Hepatocyte (in vitro differentiated cells): Measurements from ENCODE around the gene ACOXL. TPM values are rescaled to one million over a fixed set of nuclear protein-coding genes. Genes with fewer than 3 reads are reported as not detected.

Experiments used
- DNase-seq: peaks from one replicate; pipeline ENCODE4 v3.0.0-alpha.2; 2016; ENCODE audit warnings: low spot score
- H2AFZ ChIP-seq: fragments of 200-600 bp; sonication (generic); 2 replicates; pipeline ENCODE4 v1.6.0; 2016; ENCODE audit warnings: antibody characterized with exemption, mild to moderate bottlenecking
- H3K27ac ChIP-seq: fragments of 200-600 bp; sonication (generic); 2 replicates; pipeline ENCODE4 v1.5.1; 2016; ENCODE audit warnings: mild to moderate bottlenecking
- H3K27me3 ChIP-seq: fragments of 200-600 bp; sonication (generic); 2 replicates; pipeline ENCODE4 v1.6.1; 2016
- H3K36me3 ChIP-seq: fragments of 200-600 bp; sonication (generic); replicated peaks from 2 replicates; pipeline ENCODE4 v1.5.1; 2016; ENCODE audit warnings: low read depth; ENCODE audit not compliant: insufficient read depth
- H3K4me1 ChIP-seq: fragments of 200-600 bp; sonication (generic); 2 replicates; pipeline ENCODE4 v1.5.1; 2016; ENCODE audit warnings: mild to moderate bottlenecking, moderate library complexity; ENCODE audit not compliant: insufficient read depth
- H3K4me2 ChIP-seq: fragments of 200-600 bp; sonication (generic); 2 replicates; pipeline ENCODE4 v1.6.0; 2016
- H3K4me3 ChIP-seq: fragments of 200-600 bp; sonication (generic); 2 replicates; pipeline ENCODE4 v1.5.1; 2016; ENCODE audit warnings: mild to moderate bottlenecking
- H3K79me2 ChIP-seq: fragments of 200-600 bp; sonication (generic); 2 replicates; pipeline ENCODE4 v1.6.0; 2017; ENCODE audit warnings: mild to moderate bottlenecking
- H3K9me2 ChIP-seq: fragments of 200-600 bp; sonication (generic); replicated peaks from 2 replicates; pipeline ENCODE4 v1.6.0; 2017; ENCODE audit warnings: mild to moderate bottlenecking; ENCODE audit not compliant: insufficient read depth
- H3K9me3 ChIP-seq: fragments of 200-600 bp; sonication (generic); 2 replicates; pipeline ENCODE4 v1.5.1; 2016; ENCODE audit warnings: low read depth, mild to moderate bottlenecking
- H4K20me1 ChIP-seq: fragments of 200-600 bp; sonication (generic); 2 replicates; pipeline ENCODE4 v1.6.0; 2016; ENCODE audit warnings: mild to moderate bottlenecking; ENCODE audit not compliant: insufficient read depth, poor library complexity, severe bottlenecking
- EZH2 ChIP-seq: fragments of 200-600 bp; sonication (generic); IDR thresholded peaks from 2 replicates; pipeline ENCODE4 v1.6.1; 2016; ENCODE audit warnings: antibody characterized with exemption, mild to moderate bottlenecking, borderline replicate concordance
- EZH2phosphoT487 ChIP-seq: fragments of 200-600 bp; sonication (generic); IDR thresholded peaks from one replicate; pipeline ENCODE4 v1.6.1; 2018; ENCODE audit warnings: antibody characterized with exemption, mild to moderate bottlenecking, low read depth, moderate library complexity; ENCODE audit not compliant: unreplicated experiment, severe bottlenecking
- WGBS: methylation state at CpG from one replicate; pipeline ENCODE4 v1.1.6; 2016; ENCODE audit warnings: low lambda C conversion rate; ENCODE audit errors: missing lambda C conversion rate; 5-methylcytosine and 5-hydroxymethylcytosine counted together
- polyA plus RNA-seq: library from polyadenylated mRNA; unstranded; fragments of >200 nt; fragmentation: Nextera tagmentation; extraction: Ambion mirVana; gene quantifications from 2 replicates; pipeline ENCODE4 v1.2.1, GENCODE V29; 2016
- total RNA-seq: library from RNA; depleted of rRNA; stranded (reverse); fragments of >200 nt; gene quantifications from 2 replicates; pipeline ENCODE4 v1.2.3, GENCODE V29; 2014
- TF ChIP-seq, protein P1 (sequence below): fragments of 200-600 bp; sonication (generic); IDR thresholded peaks from 2 replicates; pipeline ENCODE4 v1.5.1; 2016; ENCODE audit warnings: antibody characterized with exemption, mild to moderate bottlenecking; ENCODE audit not compliant: poor library complexity

The ACOXL gene
- total and polyA plus RNA-seq, 2 experiments from 2014 or later: 0.23 to 1.1 TPM

DNA sequence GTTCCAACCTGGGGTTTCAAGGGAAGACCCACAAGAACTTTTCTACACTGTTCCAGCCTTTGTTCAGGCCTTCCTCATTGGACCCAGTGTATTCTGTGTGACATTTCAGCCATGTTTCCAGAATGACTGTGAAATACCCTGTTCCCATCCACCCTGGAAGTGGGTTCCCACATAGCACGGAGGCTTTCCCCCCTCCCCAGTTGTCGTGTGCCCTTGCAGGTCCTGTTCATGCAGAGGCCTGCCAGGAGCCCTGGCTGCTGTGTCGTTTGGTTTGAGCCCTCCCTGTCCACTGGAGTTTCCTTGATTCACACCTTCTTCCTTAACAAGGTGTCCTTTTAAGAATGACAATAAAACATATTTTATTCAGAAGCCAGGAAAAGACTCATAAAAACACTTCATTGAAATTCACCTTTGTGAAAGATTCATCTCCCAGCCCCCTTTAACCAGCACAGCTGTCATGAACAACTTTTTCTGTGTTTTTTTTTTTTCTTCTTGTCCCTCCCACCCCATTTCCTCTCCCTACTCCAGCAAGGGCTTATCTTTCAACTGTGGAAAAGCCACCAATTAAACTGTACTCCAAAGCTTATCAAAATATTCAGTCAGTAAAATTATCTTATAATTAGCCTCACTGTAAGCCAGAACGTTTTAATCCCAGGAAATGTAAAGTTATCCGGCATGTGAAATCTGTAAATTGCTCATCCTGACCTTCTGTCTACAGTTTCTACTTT is 106.4 kb downstream of the ACOXL start:
- Histone ChIP-seq H3K36me3 (no peaks in the 10 kb centered on the region), H2AFZ (no peak overlapping the region), H3K9me2 (no peaks in the 10 kb centered on the region), H3K4me1 (no peaks in the 10 kb centered on the region), H4K20me1 (no peaks in the 10 kb centered on the region), H3K27ac (no peak overlapping the region), H3K27me3 (peaks cover 9% of the 10 kb centered on the region), H3K4me3 (no peak overlapping the region), H3K79me2 (no peaks in the 10 kb centered on the region), H3K4me2 (no peak overlapping the region), H3K9me3 (no peaks in the 10 kb centered on the region)
- no peak for TF ChIP-seq EZH2
- 61% methylated on average over 5 of the region's 5 CpGs for WGBS
- DNase-seq: no peak

DNA sequence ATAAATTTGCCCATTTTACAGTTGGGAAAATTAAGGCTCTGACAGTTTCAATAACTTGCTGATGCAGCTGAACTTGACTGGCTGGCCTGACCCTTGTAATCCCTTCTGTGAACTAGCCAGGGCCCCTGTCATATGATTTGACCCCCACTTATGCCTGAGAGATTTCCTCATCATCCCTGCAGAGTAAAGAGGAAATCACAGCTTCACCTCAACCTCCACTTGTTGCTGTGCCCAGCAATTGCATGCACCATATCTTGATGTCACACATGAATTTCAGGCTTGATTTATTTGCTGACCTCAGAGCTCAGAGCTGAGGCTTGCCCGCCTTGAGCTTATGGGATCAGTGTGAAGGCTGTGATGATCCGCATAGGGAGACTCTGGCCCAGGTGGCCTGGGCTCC is 108.1 kb downstream of the ACOXL start:
- Histone ChIP-seq H3K4me2 (no peak overlapping the region), H2AFZ (no peak overlapping the region), H3K79me2 (no peaks in the 10 kb centered on the region), H3K27ac (no peak overlapping the region), H3K9me3 (no peaks in the 10 kb centered on the region), H3K4me3 (no peak overlapping the region), H3K4me1 (no peaks in the 10 kb centered on the region), H4K20me1 (no peaks in the 10 kb centered on the region), H3K27me3 (no peaks in the 10 kb centered on the region), H3K36me3 (no peaks in the 10 kb centered on the region), H3K9me2 (no peaks in the 10 kb centered on the region)
- 68% methylated on average over 2 of the region's 2 CpGs for WGBS
- no peak for DNase-seq
- TF ChIP-seq EZH2 (no peak), EZH2phosphoT487 (no peak)
- TF ChIP-seq, protein P1, sequence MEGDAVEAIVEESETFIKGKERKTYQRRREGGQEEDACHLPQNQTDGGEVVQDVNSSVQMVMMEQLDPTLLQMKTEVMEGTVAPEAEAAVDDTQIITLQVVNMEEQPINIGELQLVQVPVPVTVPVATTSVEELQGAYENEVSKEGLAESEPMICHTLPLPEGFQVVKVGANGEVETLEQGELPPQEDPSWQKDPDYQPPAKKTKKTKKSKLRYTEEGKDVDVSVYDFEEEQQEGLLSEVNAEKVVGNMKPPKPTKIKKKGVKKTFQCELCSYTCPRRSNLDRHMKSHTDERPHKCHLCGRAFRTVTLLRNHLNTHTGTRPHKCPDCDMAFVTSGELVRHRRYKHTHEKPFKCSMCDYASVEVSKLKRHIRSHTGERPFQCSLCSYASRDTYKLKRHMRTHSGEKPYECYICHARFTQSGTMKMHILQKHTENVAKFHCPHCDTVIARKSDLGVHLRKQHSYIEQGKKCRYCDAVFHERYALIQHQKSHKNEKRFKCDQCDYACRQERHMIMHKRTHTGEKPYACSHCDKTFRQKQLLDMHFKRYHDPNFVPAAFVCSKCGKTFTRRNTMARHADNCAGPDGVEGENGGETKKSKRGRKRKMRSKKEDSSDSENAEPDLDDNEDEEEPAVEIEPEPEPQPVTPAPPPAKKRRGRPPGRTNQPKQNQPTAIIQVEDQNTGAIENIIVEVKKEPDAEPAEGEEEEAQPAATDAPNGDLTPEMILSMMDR: no peak

DNA sequence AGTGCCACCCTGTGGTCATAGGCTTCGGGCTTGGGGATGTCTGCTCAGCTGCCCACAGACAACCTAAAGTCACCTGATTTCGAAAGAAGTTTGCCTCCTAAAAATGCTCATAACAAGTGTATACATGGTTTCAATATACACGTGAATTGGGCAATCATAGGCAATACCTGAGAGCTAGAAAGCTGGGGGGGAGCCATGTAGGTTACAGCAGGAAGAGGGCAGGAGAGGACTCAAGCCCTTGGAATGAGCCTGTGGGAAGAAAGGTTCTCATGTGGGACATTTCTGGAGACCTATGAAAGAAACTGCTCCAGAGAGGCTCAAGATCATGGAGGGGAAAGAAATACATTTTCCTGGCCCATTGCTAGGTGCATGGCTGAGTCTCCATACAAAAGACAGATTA is 109.7 kb downstream of the ACOXL start:
- 78% methylated on average over 3 of the region's 3 CpGs for WGBS
- Histone ChIP-seq H3K79me2 (no peaks in the 10 kb centered on the region), H3K27ac (no peak overlapping the region), H3K9me3 (no peaks in the 10 kb centered on the region), H4K20me1 (no peaks in the 10 kb centered on the region), H3K27me3 (no peaks in the 10 kb centered on the region), H3K4me3 (no peak overlapping the region), H3K36me3 (no peaks in the 10 kb centered on the region), H3K9me2 (no peaks in the 10 kb centered on the region), H3K4me1 (no peaks in the 10 kb centered on the region), H2AFZ (no peak overlapping the region), H3K4me2 (no peak overlapping the region)
- TF ChIP-seq, protein P1: no peak
- TF ChIP-seq EZH2 (no peak), EZH2phosphoT487 (no peak)
- DNase-seq: no peak

DNA sequence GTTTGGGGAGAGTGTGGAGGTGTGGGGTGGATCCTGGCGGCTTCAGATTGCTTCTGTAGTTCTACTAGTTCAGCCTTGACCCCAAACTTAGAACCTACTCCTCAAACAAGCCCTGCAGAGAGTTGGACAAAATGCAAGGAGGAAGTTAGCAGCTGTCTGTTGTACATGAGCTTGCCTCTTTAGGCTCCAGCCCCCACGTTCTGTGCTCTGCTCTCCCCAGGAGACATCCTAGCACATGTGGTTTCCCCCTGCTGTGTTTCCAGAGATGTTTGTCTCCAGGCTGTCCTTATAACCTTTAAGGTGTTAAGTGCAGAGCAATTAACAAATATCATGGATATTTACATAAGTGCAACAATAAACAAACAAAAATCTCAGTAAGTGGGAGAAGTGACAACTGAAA is 111.1 kb downstream of the ACOXL start:
- 62% methylated on average over 2 of the region's 2 CpGs for WGBS
- Histone ChIP-seq H3K27me3 (no peaks in the 10 kb centered on the region), H3K36me3 (no peaks in the 10 kb centered on the region), H3K9me2 (no peaks in the 10 kb centered on the region), H3K27ac (no peak overlapping the region), H3K4me2 (no peak overlapping the region), H3K79me2 (no peaks in the 10 kb centered on the region), H4K20me1 (no peaks in the 10 kb centered on the region), H2AFZ (no peak overlapping the region), H3K4me3 (no peak overlapping the region), H3K4me1 (no peaks in the 10 kb centered on the region), H3K9me3 (no peaks in the 10 kb centered on the region)
- no peak for DNase-seq
- no peak for TF ChIP-seq EZH2
- no peak for TF ChIP-seq EZH2phosphoT487
